PC-3 (cell line): ENCODE results near the gene EZH1. TPM values are rescaled to one million over a fixed set of nuclear protein-coding genes. Genes with fewer than 3 reads are reported as not detected.
A peak's percentile ranks its signal among the peaks of the same experiment; 100 is the strongest.

Experiments used
- ATAC-seq: fragments of 200-7000 bp; cut with Tn5 transposase; 2 replicates; pipeline ENCODE4 v1.9.1; 2020; ENCODE audit warnings: mild to moderate bottlenecking, moderate library complexity
- BruUV-seq: library from RNA; stranded (reverse); fragments of 400-500 nt; replicated peaks from 2 replicates; lab custom pipeline; 2021; lab: Mats Ljungman, UMichigan
- CTCF ChIA-PET: fragments of 300-600 bp; sonication (Branson Sonifier 250); formaldehyde crosslinking; loops from one replicate; lab custom pipeline; 2022; ENCODE audit warnings: antibody characterized with exemption; lab: Charles Lee
- POLR2A ChIA-PET: fragments of 300-600 bp; sonication (Branson Sonifier 250); formaldehyde crosslinking; loops from one replicate; lab custom pipeline; 2022; ENCODE audit warnings: antibody characterized with exemption; ENCODE audit not compliant: unreplicated experiment; lab: Charles Lee
- DNase-seq: peaks from one replicate; pipeline ENCODE4 v3.0.0-alpha.2; 2015
- H2AFZ ChIP-seq: fragments of 300-600 bp; sonication (generic); 2 replicates; pipeline ENCODE4 v1.6.0; 2016; ENCODE audit warnings: antibody characterized with exemption, low read length
- H3F3A ChIP-seq: fragments of 300-600 bp; sonication (generic); one replicate; pipeline ENCODE4 v1.6.0; 2017; ENCODE audit warnings: antibody characterized with exemption, low read length, control low read depth, mild to moderate bottlenecking; ENCODE audit not compliant: unreplicated experiment
- H3K27ac ChIP-seq: fragments of 300-600 bp; sonication (generic); 2 replicates; pipeline ENCODE4 v1.5.1; 2016; ENCODE audit warnings: mild to moderate bottlenecking, low read length
- H3K27me3 ChIP-seq: fragments of 300-600 bp; sonication (generic); 2 replicates; pipeline ENCODE4 v1.6.1; 2016; ENCODE audit warnings: low read length, mixed read lengths
- H3K36me3 ChIP-seq: fragments of 300-600 bp; sonication (generic); 2 replicates; pipeline ENCODE4 v1.6.1; 2016; ENCODE audit warnings: low read depth, mixed run types, low read length, mixed read lengths
- H3K4me1 ChIP-seq: fragments of 300-600 bp; sonication (generic); 2 replicates; pipeline ENCODE4 v1.5.1; 2016; ENCODE audit warnings: low read length; ENCODE audit not compliant: insufficient read depth
- H3K4me2 ChIP-seq: fragments of 300-600 bp; sonication (generic); 2 replicates; pipeline ENCODE4 v1.6.0; 2016; ENCODE audit warnings: low read length
- H3K4me3 ChIP-seq: fragments of 300-600 bp; sonication (generic); 2 replicates; pipeline ENCODE4 v1.5.1; 2016; ENCODE audit warnings: mild to moderate bottlenecking, low read length, mixed read lengths
- H3K79me2 ChIP-seq: fragments of 300-600 bp; sonication (generic); 2 replicates; pipeline ENCODE4 v1.6.1; 2017; ENCODE audit warnings: low read length, mixed read lengths
- H3K9ac ChIP-seq: fragments of 300-600 bp; sonication (generic); 2 replicates; pipeline ENCODE4 v1.6.0; 2016; ENCODE audit warnings: mild to moderate bottlenecking, low read length
- H3K9me2 ChIP-seq: fragments of 300-600 bp; sonication (generic); replicated peaks from 2 replicates; pipeline ENCODE4 v1.6.1; 2016; ENCODE audit warnings: mixed run types, low read length, mixed read lengths
- H3K9me3 ChIP-seq: fragments of 300-600 bp; sonication (generic); 2 replicates; pipeline ENCODE4 v1.6.1; 2016; ENCODE audit warnings: low read length, mixed read lengths
- H4K20me1 ChIP-seq: fragments of 300-600 bp; sonication (generic); 2 replicates; pipeline ENCODE4 v1.6.1; 2016; ENCODE audit warnings: low read length, mixed read lengths
- CTCF ChIP-seq: fragments of 300-600 bp; sonication (generic); conservative IDR thresholded peaks from 2 replicates; pipeline ENCODE4 v1.5.1; 2017; ENCODE audit warnings: antibody characterized with exemption, low read depth, mild to moderate bottlenecking, low read length
- EZH2 ChIP-seq: fragments of 300-600 bp; sonication (generic); IDR thresholded peaks from one replicate; pipeline ENCODE4 v1.6.1; 2017; ENCODE audit warnings: antibody characterized with exemption, mild to moderate bottlenecking, low read length; ENCODE audit not compliant: unreplicated experiment
- EZH2phosphoT487 ChIP-seq: fragments of 300-600 bp; sonication (generic); IDR thresholded peaks from 2 replicates; pipeline ENCODE4 v1.6.1; 2018; ENCODE audit warnings: mild to moderate bottlenecking, antibody characterized with exemption, low read length, borderline replicate concordance
- intact Hi-C: fragments of 100-400 bp; cut with micrococcal nuclease; formaldehyde crosslinking; loops from 2 replicates; pipeline ENCODE4 v1.9.0; 2023
- total RNA-seq: library from RNA; depleted of rRNA; stranded (reverse); fragments of >200 nt; gene quantifications from 2 replicates; pipeline ENCODE4 v1.2.3, GENCODE V29; 2014

Gene EZH1
- total RNA-seq, 1 experiment from 2014 or later = 5.8 TPM

GRCh38 chr17:42700586-42701289 lies 44.1 kb downstream of the EZH1 start:
- ATAC-seq = no peak
- no peak for DNase-seq
- peaks cover 4% of the 10 kb centered on the region; the same call in 1 of the 2 replicates for H3K4me1 ChIP-seq
- H3K27me3 ChIP-seq = no peaks in the 10 kb centered on the region
- H3K27ac ChIP-seq = no peak overlapping the region
- no peaks in the 10 kb centered on the region for H3K79me2 ChIP-seq
- H3K4me2 ChIP-seq = no peak overlapping the region
- BruUV-seq = no TSS peak
- H3F3A ChIP-seq = no peaks in the 10 kb centered on the region
- intact Hi-C loops = no loop called here
- H4K20me1 ChIP-seq = no peaks in the 10 kb centered on the region
- POLR2A ChIA-PET = no interaction called here
- no peak overlapping the region for H3K4me3 ChIP-seq
- no peaks in the 10 kb centered on the region for H3K9me3 ChIP-seq
- CTCF ChIA-PET = no interaction called here
- H3K9ac ChIP-seq = no peak overlapping the region
- H3K9me2 ChIP-seq = no peaks in the 10 kb centered on the region
- TF ChIP-seq CTCF (no peak), EZH2phosphoT487 (no peak), EZH2 (no peak)
- no peaks in the 10 kb centered on the region; the same call in none of the 2 replicates for H3K36me3 ChIP-seq
- no peak overlapping the region for H2AFZ ChIP-seq

GRCh38 chr17:42699415-42699740 lies 45.5 kb downstream of the EZH1 start:
- no peaks in the 10 kb centered on the region for H3K9me2 ChIP-seq
- H4K20me1 ChIP-seq = no peaks in the 10 kb centered on the region
- no peak overlapping the region for H3K4me3 ChIP-seq
- H3K79me2 ChIP-seq = no peaks in the 10 kb centered on the region
- H2AFZ ChIP-seq = no peak overlapping the region
- no peaks in the 10 kb centered on the region for H3F3A ChIP-seq
- H3K9me3 ChIP-seq = no peaks in the 10 kb centered on the region
- intact Hi-C loops = no loop called here
- peaks cover 4% of the 10 kb centered on the region; the same call in 1 of the 2 replicates for H3K4me1 ChIP-seq
- no peak overlapping the region for H3K27ac ChIP-seq
- TSS peak; percentile 35 for BruUV-seq
- ChIA-PET CTCF (interaction anchor here (0.6 kb wide), 1 partner anchor 121 kb away, joined by 16 read pairs; no protein-coding TSS in a partner anchor), POLR2A (no interaction called here)
- DNase-seq = no peak
- no peaks in the 10 kb centered on the region; the same call in none of the 2 replicates for H3K36me3 ChIP-seq
- no peak for ATAC-seq
- TF ChIP-seq EZH2phosphoT487 (no peak), CTCF (no peak), EZH2 (no peak)
- no peaks in the 10 kb centered on the region for H3K27me3 ChIP-seq
- H3K4me2 ChIP-seq = no peak overlapping the region
- no peak overlapping the region for H3K9ac ChIP-seq

GRCh38 chr17:42698736-42699414 lies 46.0 kb downstream of the EZH1 start:
- H3F3A ChIP-seq = no peaks in the 10 kb centered on the region
- no peak overlapping the region for H3K9ac ChIP-seq
- ChIA-PET POLR2A (no interaction called here), CTCF (interaction anchor here (0.6 kb wide), 1 partner anchor 121 kb away, joined by 16 read pairs; no protein-coding TSS in a partner anchor)
- H4K20me1 ChIP-seq = no peaks in the 10 kb centered on the region
- no peaks in the 10 kb centered on the region for H3K79me2 ChIP-seq
- no peaks in the 10 kb centered on the region for H3K9me3 ChIP-seq
- peaks cover 4% of the 10 kb centered on the region; the same call in 1 of the 2 replicates for H3K4me1 ChIP-seq
- H2AFZ ChIP-seq = no peak overlapping the region
- no peaks in the 10 kb centered on the region; the same call in none of the 2 replicates for H3K36me3 ChIP-seq
- H3K4me2 ChIP-seq = no peak overlapping the region
- BruUV-seq = no TSS peak
- no peak overlapping the region for H3K4me3 ChIP-seq
- intact Hi-C loops = no loop called here
- DNase-seq (peak; percentile 52), ATAC-seq (peak; percentile 67; the same call in 1 of the 2 replicates)
- no peak overlapping the region for H3K27ac ChIP-seq
- no peaks in the 10 kb centered on the region for H3K27me3 ChIP-seq
- TF ChIP-seq CTCF = no peak
- TF ChIP-seq EZH2phosphoT487 = no peak
- no peaks in the 10 kb centered on the region for H3K9me2 ChIP-seq
